Epidermal melanocyte (primary cell): ENCODE results near the gene KLRB1.
"Not testable (repeated sequence)": the region's sequence is repeated elsewhere in the genome, so short reads cannot be mapped to it uniquely, and the experiment has no call there.

Experiments used
- DNase-seq: peaks from one replicate; pipeline ENCODE4 v3.0.0; 2011; ENCODE audit warnings: low spot score; ENCODE audit not compliant: insufficient read length

Gene KLRB1

DNA sequence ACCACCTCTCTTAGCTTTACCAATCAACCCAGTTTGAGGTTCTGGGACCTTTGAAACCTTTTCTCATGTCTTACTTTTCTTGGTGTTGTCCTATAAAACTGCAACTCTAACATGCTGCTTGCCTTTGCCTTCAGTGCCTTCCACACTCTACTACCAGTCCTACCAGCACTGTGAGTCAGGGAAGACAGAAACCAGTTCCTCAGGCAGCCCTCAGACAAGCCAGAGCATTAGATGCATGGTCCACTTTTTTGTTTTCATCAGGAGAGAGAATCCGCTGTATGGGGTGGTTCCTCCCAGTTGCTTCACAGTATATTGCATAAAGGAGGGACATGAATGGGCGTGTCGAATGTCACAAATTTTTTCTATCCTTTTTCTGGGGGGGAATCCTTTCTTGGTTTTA lies 17.3 kb upstream of the KLRB1 start:
- no peak for DNase-seq

DNA sequence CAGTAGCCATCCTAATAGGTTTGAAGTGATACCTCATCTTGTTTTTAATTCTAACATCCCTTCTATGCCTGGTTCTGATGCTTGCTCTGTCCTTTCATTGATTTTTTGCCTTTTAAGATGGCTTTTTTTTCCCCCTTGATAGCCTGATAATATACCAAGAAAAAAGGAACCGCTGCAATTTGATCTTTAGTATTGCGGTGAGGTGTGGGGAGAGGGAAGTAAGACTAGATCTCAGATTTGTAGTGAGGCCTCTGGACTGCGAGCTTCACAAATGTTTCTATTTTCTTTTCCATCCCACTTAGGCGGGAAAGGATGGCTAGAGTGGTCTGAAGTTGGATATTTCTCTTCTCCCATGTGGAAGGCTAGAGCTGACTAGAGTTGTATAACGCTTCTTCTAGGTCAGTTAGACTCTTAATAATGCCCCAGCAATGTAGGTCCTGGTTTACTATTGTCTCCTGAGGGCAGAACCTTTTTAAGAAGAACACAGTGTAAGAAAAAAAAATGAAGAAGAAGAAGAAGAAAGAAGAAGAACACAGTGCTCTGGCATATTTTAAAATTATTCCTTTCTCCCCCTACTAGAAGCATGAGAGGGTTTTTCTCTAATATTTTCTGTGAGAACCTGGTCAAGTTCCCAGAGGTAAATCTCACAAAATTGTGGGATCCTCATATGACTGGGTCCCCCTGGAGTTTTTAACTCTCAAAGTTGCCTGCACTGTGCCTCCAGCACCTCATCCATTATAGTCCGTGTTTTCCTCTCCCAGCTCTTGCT lies 11.9 kb upstream of the KLRB1 start:
- no peak for DNase-seq

DNA sequence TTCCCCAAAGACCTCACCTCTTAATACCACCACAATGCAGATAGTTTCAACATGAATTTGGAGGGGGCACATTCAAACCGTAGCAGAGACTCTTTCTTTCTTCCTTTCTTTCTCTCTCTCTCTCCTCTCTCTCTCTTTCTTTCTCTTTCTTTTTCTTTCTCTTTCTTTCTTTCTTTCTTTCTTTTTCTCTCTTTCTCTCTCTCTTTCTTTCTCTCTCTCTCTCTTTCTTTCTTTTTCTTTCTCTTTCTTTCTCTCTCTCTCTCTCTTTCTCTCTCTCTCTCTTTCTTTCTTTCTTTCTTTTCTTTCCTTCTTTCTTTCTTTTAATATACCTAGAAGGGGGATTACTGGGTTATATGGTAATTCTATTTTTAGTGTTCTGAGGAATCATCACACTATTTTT lies 11.2 kb upstream of the KLRB1 start:
- DNase-seq: not testable (repeated sequence)

DNA sequence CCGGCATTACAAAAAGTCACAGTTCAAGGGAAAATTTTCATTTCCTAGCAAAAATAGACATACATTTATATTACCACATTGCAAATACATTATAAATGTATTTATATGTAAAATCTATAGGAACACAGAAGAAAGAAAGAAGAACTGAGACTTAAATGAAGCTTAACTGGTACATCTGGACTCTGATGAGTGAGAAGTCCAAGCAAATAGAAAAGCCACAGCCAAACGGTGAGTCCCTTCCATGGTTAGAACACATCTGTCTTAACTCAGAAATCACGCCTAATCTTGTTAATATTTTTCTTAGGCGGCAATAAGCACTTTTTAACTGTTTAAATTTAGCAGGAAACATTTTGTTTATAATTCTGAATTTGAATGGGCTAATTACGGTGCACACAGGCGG lies 9.4 kb upstream of the KLRB1 start:
- DNase-seq: no peak

DNA sequence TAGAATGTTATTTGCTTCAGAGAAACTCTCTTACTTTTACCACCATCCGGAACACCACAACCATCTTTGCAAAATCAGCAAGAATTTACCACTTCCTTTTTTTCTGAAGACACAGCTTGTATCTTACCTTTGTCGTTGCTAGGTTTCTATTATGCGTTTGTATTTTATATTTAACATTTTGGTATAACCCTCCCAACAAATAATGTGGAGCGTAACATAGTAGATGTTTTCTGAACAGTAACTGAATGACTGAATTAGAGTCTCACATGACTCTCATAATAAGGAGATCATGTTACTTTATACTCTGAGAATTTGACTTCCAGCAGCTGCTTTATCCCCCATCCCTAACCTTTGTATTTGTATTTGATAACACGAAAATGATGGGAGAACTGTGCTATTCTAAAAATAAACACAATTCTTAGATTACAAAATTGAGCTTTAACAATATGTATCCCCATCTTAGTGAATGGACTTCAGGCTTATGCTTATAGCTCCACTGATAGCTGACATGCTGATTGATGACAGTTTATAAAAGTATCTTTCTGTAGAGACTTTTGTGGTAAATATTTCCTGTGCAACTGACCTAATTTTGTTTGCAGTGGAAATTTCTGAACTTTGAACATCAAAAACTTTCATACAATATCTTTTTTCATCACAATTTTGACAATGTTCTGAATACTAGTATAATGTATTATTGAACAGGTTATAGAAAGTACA lies 7.9 kb upstream of the KLRB1 start:
- DNase-seq: no peak

DNA sequence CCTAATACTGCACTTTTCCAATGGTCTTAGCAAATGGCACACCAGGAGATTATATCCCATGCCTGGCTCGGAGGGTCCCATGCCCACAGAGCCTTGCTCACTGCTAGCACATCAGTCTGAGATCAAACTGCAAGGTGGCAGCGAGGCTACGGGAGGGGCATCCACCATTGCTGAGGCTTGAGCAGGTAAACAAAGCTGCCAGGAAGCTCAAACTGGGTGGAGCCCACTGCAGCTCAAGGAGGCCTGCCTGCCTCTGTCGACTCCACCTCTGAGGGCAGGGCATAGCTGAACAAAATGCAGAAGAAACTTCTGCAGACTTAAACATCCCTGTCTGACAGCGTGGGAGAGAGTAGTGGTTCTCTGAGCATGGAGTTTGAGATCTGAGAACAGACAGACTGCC lies 2.9 kb upstream of the KLRB1 start:
- not testable (repeated sequence) for DNase-seq

DNA sequence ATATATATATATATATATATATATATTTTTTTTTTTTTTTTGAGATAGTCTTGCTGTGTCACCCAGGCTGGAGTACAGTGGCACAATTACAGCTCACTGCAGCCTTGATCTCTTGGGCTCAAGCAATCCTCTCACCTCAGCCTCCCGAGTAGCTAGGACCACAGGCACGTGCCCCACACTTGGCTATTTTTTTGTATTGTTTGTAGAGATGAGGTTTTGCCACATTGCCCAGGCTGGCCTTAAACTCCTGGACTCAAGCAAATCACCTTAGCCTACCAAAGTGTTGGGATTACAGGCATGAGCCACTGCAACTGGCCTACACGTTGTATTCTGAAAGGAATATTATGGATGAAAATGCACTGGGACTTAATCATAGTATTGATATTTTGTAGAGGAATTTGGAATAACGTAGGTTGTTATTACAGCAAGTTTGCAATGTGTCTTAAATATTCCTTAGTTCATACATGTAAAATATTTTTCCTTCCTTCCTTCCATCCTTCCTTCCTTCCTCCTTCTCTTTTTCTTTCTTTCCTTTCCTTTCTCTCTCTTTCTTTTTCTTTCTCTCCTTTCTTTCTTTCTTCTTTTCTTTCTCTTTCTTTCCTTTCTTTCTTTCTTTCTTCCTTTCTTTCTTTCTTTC lies 862 bp downstream of the KLRB1 start:
- DNase-seq: no peak

DNA sequence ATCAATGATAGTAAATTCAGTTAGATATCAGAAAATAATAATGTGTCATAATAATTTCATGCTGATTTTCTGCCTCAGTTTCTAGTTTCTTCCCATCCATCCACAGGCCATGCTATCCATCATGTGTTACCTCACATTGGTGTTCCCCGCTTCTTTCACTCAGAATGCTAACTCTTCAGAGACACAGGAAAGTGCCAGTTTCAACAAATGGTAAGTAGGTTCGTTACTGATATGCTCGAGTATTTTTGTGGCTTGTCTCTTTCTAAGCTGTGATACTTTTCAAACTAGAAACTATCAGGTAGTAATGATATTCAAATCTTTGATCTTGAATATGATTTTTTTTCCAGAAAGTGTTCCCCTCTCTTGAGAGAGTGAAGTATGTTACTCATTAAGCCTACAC lies 1.5 kb downstream of the KLRB1 start:
- no peak for DNase-seq

DNA sequence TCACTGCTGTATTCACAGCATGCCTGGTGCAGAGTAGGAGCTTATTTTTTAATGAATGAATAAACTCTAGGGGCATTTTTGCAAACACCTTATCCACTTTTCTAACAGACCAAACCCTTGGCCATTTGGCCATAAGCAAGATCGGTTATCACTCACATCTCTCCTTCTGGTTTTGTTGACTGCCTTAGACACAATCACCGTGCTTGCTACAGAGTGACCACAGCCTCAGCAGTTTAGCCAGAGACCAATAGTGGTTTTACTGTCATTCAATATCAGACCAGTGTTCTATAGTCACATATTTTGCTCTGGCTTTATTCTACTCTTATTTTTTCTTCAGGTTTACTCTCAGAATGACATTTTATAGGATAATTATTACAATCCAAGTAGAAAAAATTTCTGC lies 2.2 kb downstream of the KLRB1 start:
- no peak for DNase-seq

DNA sequence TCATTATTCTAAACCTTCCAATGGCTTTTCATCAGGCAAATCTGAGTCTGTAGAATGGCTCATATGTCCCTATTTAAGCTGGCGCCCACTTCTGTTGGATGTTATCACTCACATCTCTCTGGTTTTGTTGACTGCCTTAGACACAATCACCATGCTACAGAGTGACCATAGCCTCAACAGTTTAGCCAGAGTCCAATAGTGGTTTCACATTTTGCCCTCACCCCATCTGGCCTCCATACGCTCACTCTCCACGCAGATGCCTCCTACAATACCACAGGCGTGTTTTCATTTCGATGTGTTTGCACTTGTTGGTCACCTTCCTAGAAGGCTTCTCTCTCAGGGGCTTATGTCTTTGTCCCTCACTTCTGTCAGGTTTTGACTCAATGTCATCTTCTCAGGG lies 3.4 kb downstream of the KLRB1 start:
- DNase-seq: no peak

DNA sequence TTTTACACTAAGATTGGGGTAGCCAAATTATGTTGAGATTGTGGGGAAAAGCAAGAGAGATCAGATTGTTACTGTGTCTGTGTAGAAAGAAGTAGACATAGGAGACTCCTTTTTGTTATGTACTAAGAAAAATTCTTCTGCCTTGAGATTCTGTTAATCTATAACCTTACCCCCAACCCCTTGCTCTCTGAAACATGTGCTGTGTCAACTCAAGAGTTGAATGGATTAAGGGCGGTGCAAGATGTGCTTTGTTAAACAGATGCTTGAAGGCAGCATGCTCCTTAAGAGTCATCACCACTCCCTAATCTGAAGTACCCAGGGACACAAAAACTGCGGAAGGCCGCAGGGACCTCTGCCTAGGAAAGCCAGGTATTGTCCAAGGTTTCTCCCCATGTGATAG lies 7.3 kb downstream of the KLRB1 start:
- not testable (repeated sequence) for DNase-seq

DNA sequence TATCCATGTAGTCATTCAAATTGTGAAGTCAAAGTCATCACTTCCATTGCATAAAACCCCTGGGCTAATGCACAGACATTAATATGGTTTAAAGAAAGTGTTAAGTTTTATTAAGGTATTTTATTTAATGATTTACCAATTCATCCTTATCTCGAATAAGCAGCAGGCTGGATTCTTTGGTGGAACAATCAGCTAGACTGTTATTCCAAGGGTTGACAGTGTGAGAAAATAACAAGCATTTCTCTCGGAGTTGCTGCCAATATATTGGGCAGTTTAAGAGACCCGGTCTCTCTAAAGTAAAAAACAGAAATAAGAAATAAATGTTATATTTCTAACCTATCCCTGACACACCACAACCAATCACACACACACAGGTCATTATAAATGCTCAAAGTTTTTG lies 9.4 kb downstream of the KLRB1 start:
- DNase-seq: no peak

DNA sequence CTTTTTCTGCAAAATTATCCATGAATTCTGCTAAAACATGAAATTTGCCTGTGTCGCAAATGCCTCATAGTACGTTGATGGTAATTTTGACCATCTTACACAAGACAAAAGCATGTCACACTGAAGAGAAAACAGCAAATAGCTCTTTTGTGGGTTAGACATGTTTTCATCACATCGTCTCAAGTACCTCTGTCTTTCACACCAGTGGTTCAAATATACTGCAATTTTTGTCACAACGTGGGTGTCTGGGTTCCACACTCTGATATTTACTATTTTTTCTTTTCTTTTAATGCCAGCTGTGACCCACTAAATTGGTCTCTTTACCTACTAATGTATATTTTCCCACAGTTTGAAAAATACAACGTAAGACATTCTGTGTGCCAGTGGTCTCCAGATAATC lies 10.4 kb downstream of the KLRB1 start:
- no peak for DNase-seq

DNA sequence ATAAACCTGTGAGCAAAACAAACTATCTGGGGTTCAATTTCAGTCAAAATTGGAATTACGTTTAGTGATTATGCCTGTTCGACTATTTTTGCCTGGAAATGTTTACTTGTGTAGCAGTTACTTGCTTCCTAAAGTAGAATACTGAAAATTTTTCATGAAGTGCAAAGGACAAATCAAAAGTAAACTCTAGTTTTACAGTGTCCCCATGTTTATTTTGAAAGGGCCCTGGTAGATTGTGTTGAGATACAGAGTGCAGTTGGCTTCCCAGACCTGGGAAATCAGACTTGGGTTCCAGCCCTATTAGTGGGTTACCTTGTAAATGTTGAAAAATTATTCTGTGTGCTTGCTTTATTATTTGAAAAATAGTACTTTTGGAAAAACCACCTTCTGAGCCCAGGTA lies 17.3 kb downstream of the KLRB1 start:
- no peak for DNase-seq

DNA sequence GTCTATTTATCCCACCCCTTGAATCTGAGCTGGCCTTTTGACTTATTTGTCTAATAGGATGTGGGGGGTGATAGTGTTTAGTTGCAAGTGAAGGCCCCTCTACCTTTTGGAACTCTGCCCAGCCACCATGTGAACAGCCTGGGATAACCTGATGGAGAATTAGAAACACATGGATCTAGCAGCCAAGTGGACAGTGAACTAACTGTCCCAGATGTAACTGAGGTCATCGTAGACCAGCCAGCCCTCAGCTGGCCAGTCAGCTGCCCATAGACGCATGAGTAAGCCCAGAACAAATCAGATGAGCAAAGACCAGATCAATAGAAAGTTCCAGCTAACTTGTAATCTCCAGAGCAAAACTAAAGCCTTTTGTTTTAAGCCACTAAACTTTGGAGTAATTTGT lies 19.0 kb downstream of the KLRB1 start:
- no peak for DNase-seq

DNA sequence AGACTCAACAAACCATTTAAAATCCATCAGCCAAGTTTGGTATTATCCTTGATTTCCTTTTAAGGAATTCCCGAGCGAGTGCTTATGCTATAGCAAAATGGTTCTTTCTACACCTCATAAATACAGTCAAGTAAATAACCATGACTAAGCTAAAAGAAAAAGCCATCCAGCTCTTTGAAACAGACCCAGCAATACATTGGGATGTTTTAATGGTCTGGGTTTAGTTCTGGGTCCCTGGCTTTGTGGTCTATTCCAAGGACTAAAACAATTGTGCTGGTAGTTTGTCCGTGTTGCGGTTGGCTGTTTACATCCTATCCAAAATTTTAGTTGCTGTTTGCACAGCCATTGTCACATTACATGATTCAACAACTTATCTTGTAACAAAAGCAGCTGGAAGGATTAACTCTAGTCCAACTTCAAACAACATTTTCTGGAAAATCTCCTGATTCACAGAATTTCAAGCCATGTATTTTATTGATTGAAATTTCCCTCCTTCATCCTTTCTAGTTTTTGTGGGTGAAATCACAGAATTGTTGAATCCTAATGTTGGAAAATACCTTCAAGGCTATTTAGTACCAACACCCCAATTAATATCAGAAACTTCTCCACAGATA lies 19.6 kb downstream of the KLRB1 start:
- DNase-seq: no peak

DNA sequence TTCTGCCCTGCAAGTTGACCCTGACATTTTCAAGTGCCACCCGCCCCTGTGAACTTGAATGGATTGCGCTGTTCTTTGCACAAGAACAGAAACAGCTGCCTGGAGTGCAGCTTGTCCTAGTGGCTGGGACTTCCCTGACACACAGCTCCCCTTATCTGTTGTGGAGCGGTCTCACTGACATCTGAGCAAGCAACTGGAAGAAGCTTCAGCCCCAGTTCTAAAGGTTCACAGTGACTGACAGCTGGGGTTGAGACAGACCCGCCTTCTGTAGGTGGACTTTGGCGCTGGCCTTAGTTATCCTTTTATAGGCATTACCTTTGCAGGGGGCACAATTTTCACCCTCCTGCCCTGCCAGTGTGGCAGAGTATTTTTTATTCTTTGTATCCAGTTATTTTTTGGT lies 30.0 kb downstream of the KLRB1 start:
- DNase-seq: not testable (repeated sequence)

DNA sequence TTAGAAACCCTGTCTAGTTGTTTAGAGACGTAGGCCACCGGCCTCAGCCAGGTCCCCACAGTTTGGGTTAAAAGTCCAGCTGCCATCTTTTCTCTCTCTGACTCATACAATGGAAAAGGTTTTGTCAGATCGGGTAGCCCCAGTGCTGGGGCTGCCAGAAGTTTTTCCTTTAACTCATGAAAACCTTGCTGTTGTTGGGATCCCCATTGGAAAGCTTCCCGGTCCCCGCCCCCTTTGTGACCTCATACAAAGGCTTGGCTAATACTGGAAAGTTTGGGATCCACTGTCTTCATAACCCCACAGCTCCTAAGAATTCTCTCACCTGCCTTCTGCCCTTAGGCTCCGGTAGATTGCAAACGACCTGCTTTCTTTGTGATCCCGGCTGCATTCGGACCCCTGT lies 40.6 kb downstream of the KLRB1 start:
- DNase-seq: not testable (repeated sequence)

DNA sequence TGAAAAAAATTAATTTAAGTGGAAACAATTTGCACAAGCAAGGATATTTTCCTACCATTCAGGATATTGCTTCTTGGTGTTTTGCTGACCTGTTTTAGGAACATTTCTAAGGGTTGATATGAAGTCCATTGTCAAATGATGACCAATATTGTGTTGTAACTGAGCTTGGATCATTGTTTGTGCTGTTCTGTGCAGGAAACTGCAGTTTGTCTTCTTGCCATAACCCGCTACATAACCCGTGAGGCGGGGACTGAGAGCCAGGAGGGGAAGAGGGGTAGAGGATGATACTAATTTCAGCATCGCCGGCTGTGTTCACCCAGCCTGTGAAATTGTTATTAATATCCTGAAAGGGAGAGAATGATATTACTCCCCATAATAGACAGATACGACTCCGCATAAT lies 41.6 kb downstream of the KLRB1 start:
- not testable (repeated sequence) for DNase-seq

DNA sequence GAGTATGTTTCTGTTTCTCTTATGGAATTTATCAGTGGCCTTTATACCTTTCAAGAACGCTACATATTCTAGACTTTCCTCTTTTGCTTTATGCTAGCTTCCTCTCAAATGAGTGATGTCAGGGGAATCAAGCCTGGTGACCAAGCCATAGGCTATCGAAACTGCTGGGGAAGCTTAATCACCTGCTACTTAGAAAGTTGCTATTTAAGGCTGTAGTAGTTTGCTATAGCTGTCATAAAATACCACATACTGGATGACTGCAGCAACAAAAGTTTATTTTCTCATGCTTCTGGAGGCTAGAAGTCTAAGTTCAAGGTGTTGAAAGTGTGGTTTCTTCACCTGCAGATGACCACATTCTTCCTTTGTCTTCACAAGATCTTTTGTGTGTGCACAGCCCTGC lies 43.3 kb downstream of the KLRB1 start:
- DNase-seq: not testable (repeated sequence)

DNA sequence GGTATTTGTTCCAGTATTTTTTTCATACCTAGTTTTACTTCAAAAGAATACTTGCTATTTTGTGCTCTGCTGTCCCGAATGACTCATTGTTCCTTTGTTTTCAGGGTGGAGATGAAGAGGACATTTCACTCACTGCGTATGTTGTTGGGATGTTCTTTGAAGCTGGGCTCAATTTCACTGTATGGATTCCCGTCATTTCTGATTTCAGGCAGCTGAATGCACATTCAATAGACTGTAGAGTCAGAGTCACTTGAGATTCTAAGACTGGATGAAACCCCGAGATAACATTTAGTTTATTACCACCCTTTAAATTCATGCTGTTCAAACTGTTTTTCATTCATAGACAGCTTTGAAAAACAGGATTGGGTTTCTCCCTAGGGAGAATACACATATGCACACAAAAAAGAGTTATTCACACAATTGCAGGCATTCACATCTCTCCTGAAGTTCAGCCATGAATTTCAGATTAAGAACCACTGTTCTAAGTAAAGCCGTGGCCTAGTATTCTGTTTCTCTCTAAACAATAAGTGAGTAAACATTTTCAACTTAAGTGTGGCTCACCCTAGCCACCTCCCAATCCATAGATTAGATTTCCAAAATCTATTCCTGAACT lies 44.8 kb downstream of the KLRB1 start:
- not testable (repeated sequence) for DNase-seq

DNA sequence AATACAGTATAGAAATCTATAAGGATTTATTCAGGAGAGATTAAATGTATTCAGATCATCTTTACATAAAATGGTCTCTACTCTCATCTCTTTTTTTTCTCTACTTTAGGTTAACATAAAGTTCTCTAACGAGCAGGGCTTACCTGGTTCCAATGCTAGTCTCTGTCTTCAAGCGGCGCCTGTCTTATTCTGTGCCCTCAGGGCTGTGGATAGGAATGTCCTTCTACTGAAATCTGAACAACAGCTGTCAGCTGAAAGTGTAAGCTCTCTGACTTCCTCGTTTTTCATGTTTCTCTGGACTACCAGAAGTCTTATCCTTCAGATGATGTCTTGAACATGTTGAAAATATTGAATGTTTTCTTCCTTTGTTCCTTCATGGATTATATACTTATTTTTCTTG lies 62.2 kb downstream of the KLRB1 start:
- not testable (repeated sequence) for DNase-seq
